GM20431 (cell line): ENCODE results near the gene NDRG3.

Experiments
- in situ Hi-C: fragments of 300-500 bp; cut with MseI, MboI; formaldehyde crosslinking; loops from one replicate; pipeline ENCODE4 v1.15.0; 2020; ENCODE audit warnings: low sequenced_read_pairs; ENCODE audit not compliant: unreplicated experiment

The NDRG3 gene

GRCh38 chr20:36768768-36769430, 23.0 kb upstream of the NDRG3 start:
- in situ Hi-C loops = no loop called here

DNA sequence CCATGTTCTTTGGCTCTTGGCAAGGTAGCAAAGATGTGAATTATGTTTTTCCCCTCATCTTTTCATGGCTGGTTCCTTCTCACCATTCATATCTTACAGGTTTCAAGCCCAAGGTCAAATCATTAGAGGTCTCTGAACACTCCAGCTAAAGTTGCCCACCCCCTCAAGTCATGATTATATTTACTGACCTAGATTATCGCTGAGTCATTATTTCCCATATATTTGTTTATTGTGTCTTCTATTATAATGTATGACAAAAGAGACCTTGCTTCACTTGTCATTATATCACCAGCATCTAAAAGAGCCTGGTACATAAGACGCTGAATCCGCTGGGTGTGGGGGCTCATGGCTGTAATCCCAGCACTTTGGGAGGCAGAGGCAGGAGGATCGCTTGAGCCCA, 15.2 kb upstream of the NDRG3 start:
- in situ Hi-C loops = no loop called here

DNA sequence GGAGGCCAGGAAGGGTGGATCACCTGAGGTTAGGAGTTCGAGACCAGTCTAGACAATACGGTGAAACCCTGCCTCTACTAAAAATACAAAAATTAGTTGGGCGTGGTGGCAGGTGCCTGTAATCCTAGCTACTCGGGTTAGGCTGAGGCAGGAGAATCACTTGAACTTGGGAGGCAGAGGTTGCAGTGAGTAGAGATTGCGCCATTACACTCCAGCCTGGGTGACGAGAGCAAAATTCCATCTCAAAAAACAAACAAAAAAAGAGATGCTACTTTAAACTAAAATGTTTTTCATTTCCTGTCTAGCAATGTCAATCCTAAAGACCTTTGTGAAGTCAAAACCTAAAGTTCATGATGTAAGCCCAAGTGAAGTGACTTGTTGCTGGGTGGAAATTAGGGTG, 14.8 kb upstream of the NDRG3 start:
- in situ Hi-C loops = no loop called here

GRCh38 chr20:36758276-36758675, 12.4 kb upstream of the NDRG3 start:
- in situ Hi-C loops = no loop called here

DNA sequence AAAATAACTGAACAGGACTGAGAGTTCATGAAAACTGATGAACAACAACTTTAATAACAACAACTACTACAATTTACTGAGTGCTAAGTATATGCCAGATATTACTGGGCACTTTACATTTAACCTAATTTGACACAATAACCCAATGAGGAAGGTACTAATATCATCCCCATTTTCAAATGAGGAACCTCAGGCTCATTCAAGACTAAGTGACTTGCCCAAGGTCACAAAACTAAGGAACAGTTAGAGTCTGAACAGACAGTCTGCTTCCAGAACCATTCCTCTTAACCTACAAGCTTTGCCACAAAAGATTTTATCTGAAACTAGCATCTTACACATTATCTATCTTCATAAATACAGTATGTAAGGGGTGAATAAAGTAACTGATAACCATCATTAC, 10.6 kb upstream of the NDRG3 start:
- in situ Hi-C loops = no loop called here

DNA sequence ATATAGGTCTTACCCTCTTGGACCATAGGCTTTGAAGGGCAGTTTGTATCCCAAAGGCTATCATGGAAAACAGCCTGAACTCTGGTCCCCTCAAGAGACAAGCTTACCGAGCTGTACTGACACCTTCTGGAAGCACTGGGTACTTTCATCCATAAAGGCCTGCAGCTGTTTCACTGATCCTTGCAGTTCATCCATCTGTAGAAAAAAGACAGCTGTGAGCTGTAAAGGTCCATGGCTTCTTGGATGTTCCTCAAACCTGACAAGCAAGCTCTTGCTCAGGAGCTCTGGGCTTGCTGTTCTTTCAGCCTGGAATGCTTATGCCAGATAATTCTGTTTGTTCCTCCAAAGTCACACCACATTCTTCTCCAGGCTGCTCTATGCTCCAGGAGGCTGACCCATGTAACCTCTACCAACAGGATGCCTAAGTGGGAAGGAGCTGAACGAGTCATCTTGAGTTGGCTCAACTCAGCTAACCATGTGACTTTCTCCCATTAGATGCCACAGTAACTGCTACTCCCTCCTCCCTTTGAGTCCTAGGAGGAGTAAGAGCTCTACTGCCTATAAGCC, 8.8 kb upstream of the NDRG3 start:
- in situ Hi-C loops = no loop called here

GRCh38 chr20:36752582-36752981, 6.7 kb upstream of the NDRG3 start:
- in situ Hi-C loops = no loop called here

DNA sequence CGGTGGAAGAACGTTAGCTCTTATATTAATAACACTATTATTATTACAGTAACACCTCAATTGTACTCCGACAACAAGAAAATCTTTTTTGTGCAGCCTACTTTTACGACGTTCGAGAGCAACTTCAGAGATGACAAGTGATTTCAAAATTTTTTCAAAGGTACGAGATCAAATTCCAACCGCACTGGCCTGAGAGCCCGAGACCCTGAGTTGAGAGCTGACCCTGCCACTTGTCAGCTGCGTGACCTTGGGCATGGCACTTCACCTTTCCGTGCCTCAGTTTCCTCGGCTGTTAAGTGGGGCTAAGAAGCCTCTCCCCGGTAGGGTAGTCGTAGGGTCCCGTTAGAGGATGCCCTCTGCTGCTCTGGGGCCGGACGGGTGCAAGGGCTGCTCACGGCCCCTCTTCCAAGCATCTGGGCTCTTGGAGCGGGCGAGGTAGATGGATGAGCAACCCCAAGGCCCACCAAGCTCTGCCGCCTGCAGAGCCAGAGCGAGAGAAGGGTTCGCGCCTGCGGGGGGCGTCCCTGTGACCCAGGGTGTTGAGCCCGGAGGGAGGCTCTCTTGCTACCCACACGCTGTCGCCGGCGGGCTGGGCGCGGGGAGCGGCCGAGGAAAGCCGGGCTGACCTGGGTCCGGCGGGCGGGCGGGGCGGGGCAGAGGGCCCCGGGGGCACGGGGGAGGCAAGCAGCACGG, 510 bp downstream of the NDRG3 start:
- in situ Hi-C loops = no loop called here

DNA sequence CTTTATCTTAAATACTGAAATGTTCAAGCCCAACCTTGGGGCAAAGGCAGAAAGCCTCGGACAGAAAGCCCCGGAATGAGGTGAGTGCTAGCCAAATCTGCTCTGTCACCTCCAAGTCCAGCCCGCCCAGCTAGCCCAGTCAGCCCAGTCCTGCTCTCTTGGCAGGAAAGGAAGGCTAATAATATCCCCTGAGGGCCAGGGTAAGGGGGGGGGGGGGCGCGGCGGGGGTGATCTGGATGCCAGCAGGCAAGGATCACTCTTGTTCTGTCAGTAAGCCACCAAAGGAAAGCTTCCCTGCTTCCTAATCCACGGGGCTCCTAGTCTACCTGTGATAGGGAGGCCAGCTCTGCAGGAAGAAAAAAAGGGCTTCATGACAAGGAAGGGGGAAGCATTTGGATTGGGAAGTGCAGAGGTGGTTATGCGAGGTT, 1.1 kb downstream of the NDRG3 start:
- in situ Hi-C loops = no loop called here

DNA sequence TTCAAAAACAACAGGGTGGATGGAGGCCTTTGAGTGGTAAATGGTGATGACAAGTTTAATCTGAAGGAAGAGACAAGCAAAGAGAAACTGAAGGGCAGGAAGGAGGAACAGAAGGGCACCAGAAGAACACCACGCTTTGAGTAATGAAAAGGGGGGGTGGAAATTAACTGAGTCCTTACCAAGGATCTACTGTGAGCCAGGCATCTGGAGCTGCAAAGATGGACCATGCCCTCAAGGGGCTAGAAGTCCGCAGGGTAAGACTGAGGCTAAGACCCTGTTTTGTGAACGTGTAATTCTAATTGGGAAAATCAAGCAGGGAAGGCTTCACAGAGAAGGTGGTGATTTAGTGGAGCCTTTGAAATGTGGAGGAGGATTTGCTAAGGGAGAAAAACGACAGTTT, 1.6 kb downstream of the NDRG3 start:
- in situ Hi-C loops = no loop called here

GRCh38 chr20:36742558-36742957, 3.3 kb downstream of the NDRG3 start:
- in situ Hi-C loops = no loop called here

- in situ Hi-C loops = no loop called here
These were observed 4.8 kb downstream of the NDRG3 start for GRCh38 chr20:36741072-36741471.

GRCh38 chr20:36737183-36737499, 8.7 kb downstream of the NDRG3 start:
- in situ Hi-C loops = no loop called here

- in situ Hi-C loops = no loop called here
These were observed 9.3 kb downstream of the NDRG3 start for GRCh38 chr20:36736451-36737182.

DNA sequence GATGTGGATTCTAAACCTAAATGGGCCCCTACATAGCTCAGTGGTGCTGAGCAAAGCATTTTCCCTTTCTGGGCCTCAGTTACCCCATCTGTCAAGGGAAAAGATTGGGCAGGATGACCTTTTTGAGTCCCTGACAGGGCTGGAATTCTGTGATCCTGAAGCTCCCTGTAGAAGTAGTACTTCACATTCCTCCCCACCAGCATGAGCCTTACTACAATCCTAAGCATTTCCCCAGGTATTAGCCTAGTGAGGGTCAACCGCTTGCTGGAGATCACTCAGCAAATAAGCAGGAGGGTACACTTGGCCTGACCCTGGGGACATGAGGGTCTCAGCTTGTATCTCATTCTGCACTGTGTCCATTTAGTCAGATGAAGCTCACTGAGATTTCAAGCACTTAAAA, 13.4 kb downstream of the NDRG3 start:
- in situ Hi-C loops = no loop called here

DNA sequence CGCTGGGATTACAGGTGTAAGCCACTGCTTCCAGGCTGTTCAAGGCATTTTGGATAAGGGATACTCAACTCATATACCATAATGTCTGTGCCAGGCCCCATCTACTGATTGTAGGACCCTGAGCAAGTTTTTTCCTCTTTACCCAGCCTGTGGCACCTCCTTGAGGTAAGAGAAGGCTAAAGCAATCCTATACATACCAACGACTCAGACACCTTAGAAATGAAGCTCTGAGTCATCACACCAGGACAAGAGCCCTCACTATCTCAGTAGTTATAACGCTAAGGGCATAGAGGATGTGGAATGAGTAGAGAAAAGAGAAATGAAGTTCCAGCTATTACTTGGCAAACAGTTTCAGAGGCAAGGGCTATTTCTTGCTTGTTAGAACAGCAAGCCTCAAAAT, 16.9 kb downstream of the NDRG3 start:
- in situ Hi-C loops = no loop called here

DNA sequence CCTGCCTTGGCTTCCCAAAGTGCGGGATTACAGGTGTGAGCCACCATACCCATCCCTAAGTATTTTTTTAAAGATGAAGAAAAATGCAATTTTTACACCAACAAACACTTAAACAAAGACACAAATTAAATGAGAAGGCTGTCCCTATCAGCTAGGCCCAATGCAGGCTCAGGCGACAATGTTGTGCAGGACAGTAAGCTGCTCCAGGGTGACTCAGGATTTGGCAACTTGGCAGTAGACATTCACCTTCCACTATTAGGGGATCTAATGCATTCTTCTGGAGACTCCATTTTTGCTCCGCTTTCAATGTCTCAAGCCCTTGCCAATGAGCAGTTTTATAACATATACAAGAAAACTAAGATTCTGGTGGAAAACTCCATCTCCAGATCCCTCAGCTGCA, 19.7 kb downstream of the NDRG3 start:
- in situ Hi-C loops = no loop called here

- in situ Hi-C loops = no loop called here
These were observed 25.4 kb downstream of the NDRG3 start for GRCh38 chr20:36720510-36720909.

- in situ Hi-C loops = no loop called here
These were observed 28.2 kb downstream of the NDRG3 start for GRCh38 chr20:36717657-36718056.

DNA sequence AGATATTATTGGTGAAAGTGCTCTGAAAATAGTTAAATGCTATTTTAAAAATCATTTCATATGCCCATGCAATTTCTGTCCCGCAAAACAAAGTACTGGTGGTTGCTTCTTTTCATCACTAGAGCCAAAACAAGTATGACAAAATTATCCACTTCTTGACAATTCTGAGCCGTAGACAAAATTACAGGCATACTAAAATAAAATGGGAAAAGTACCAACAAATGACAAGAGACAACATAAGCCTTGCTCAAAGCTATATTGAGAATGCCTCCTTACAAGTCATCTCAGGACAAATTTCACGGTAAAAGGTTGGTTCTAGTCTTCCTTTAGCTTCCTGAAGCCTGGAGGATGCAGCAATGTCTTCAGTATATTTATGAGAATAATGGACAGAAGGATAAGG, 28.9 kb downstream of the NDRG3 start:
- in situ Hi-C loops = no loop called here

DNA sequence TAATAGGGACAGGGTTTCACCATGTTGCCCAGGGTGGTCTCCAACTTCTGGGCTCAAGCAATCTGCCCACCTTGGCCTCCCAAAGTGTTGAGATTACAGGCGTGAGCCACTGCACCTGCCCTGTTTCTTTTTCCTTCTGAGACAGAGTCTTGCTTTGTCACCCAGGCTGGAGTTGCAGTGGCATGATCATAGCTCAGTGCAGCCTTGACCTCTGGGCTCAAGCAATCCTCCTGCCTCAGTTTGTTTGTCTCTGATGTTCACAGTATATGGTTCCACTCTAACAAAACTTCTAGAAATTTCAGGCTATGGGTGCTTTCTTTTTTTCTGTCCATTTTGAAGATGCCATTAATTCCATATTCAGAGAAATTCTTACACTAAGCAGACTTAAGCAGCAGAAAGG, 33.1 kb downstream of the NDRG3 start:
- in situ Hi-C loops = no loop called here
